GM12878 (cell line): Measurements from ENCODE around the gene COA1. TPM values are rescaled to one million over a fixed set of nuclear protein-coding genes. Genes with fewer than 3 reads are reported as not detected.

ENCODE experiments used
- ASH2L ChIP-seq: fragments of 300-600, 200-600 bp; sonication (generic); IDR thresholded peaks from 2 replicates; pipeline ENCODE4 v1.6.1; 2017; ENCODE audit warnings: low read depth, mild to moderate bottlenecking, borderline replicate concordance
- BHLHE40 ChIP-seq, 2 experiments: fragments of 450-650 bp in 1 of 2; IDR thresholded peaks; 2 replicates each; pipeline ENCODE4 v1.6.1; 2011 to 2017; ENCODE audit warnings: low read depth in 2 of 2, borderline replicate concordance in 1 of 2, improper control_type of control experiment in 1 of 2, low read length in 1 of 2, mild to moderate bottlenecking in 1 of 2
- IKZF1 ChIP-seq: fragments of 450-650 bp; conservative IDR thresholded peaks from 2 replicates; pipeline ENCODE4 v1.6.1; 2017; ENCODE audit warnings: antibody characterized with exemption, mild to moderate bottlenecking
- KAT2A ChIP-seq: conservative IDR thresholded peaks from 2 replicates; pipeline ENCODE4 v1.6.1; 2011; ENCODE audit warnings: low read depth, low read length; ENCODE audit not compliant: control insufficient read depth
- KLF5 ChIP-seq: fragments of 450-650 bp; IDR thresholded peaks from 2 replicates; pipeline ENCODE4 v1.6.1; 2014; ENCODE audit warnings: mild to moderate bottlenecking; ENCODE audit not compliant: partially characterized antibody
- MLLT1 ChIP-seq: fragments of 450-650 bp; IDR thresholded peaks from 2 replicates; pipeline ENCODE4 v1.6.1; 2016; ENCODE audit warnings: mild to moderate bottlenecking
- MXI1 ChIP-seq: fragments of 150-350 bp; IDR thresholded peaks from 2 replicates; pipeline ENCODE4 v1.6.1; 2011; ENCODE audit warnings: low read depth, mild to moderate bottlenecking, inconsistent platforms, low read length, improper control_type of control experiment
- NFXL1 ChIP-seq: fragments of 450-650 bp; IDR thresholded peaks from 2 replicates; pipeline ENCODE4 v1.6.1; 2017; ENCODE audit warnings: antibody characterized with exemption, mild to moderate bottlenecking, borderline replicate concordance
- POLR2AphosphoS5 ChIP-seq: IDR thresholded peaks from 2 replicates; pipeline ENCODE4 v1.6.1; 2011; ENCODE audit warnings: mild to moderate bottlenecking, low read length, inconsistent platforms
- POU2F2 ChIP-seq: IDR thresholded peaks from 3 replicates; pipeline ENCODE4 v1.6.1; 2011; ENCODE audit warnings: low read depth, mild to moderate bottlenecking, low read length, borderline replicate concordance
- PRDM15 ChIP-seq: fragments of 450-650 bp; formaldehyde crosslinking; IDR thresholded peaks from 2 replicates; pipeline ENCODE4 v1.4.0; 2020; ENCODE audit warnings: mild to moderate bottlenecking, moderate library complexity
- RCOR1 ChIP-seq: conservative IDR thresholded peaks from 2 replicates; pipeline ENCODE4 v1.6.1; 2012; ENCODE audit warnings: low read depth, low read length, improper control_type of control experiment
- SIX5 ChIP-seq: IDR thresholded peaks from 2 replicates; pipeline ENCODE4 v1.6.1; 2011; ENCODE audit warnings: mild to moderate bottlenecking, low read depth, low read length, moderate library complexity; ENCODE audit not compliant: severe bottlenecking
- TCF3 ChIP-seq: IDR thresholded peaks from 2 replicates; pipeline ENCODE4 v1.6.1; 2012; ENCODE audit warnings: low read depth, mild to moderate bottlenecking, low read length, borderline replicate concordance; ENCODE audit not compliant: insufficient read depth
- WRNIP1 ChIP-seq: IDR thresholded peaks from 2 replicates; pipeline ENCODE4 v1.6.1; 2011; ENCODE audit warnings: low read depth, low read length, improper control_type of control experiment, borderline replicate concordance
- ZBED1 ChIP-seq: IDR thresholded peaks from 2 replicates; pipeline ENCODE4 v1.6.1; 2016; ENCODE audit warnings: borderline replicate concordance
- ZNF217 ChIP-seq: fragments of 450-650 bp; IDR thresholded peaks from 2 replicates; pipeline ENCODE4 v1.6.1; 2017; ENCODE audit warnings: antibody characterized with exemption, mild to moderate bottlenecking
- polyA plus RNA-seq, 11 experiments: library from polyadenylated mRNA; depleted of rRNA in 4 of 11; unstranded in 6 of 11; stranded (reverse) in 5 of 11; fragments of >200 nt; fragmentation: Nextera tagmentation in 4 of 11; fragmentation: Illumina TruSeq in 1 of 11; extraction: Ambion mirVana in 4 of 11; extraction: Trizol in 1 of 11; gene quantifications; 1 replicate in 1 of 11; 2 replicates in 10 of 11; pipeline versions ENCODE4 v1.2.1 to v1.2.3, GENCODE V29; 2011 to 2016; ENCODE audit warnings: inconsistent platforms in 2 of 11, missing spikeins in 2 of 11, low read depth in 1 of 11
- total RNA-seq, 4 experiments: library from RNA; depleted of rRNA in 3 of 4; stranded (reverse); fragments of >200 nt in 3 of 4; fragmentation: Illumina TruSeq in 1 of 4; extraction: Trizol in 1 of 4; gene quantifications; 2 replicates each; pipeline versions ENCODE4 v1.2.1 to v1.2.3, GENCODE V29; 2013 to 2021
- TF ChIP-seq, protein P1 (sequence below): fragments of 450-650 bp; IDR thresholded peaks from 2 replicates; pipeline ENCODE4 v1.6.1; 2017; ENCODE audit warnings: mild to moderate bottlenecking, low read depth, inconsistent platforms; ENCODE audit not compliant: poor library complexity, severe bottlenecking
- TF ChIP-seq, protein P2 (sequence below): fragments of 150-350 bp; IDR thresholded peaks from 2 replicates; pipeline ENCODE4 v1.6.1; 2016; ENCODE audit warnings: low read depth, low read length

COA1 gene
- total and polyA plus RNA-seq, 10 of the 15 experiments (the other 5 are each of a cell fraction or from before 2014, with no cell fraction given), result 83.1 to 258 (median 111) TPM

GRCh38 chr7:43590862-43591557, 138.3 kb downstream of the COA1 start (continued):
- TF ChIP-seq MXI1, result peak; percentile 64; the same call in 1 of the 2 replicates
- peak; percentile 43 for TF ChIP-seq POLR2AphosphoS5
- peak; percentile 75 to 85 for TF ChIP-seq BHLHE40 (IDR thresholded peaks at IDR 0.05; ENCODE audit: borderline replicate concordance in 1 of 2, low read depth in 2 of 2, low read length in 1 of 2)
- TF ChIP-seq ZBED1, result peak; percentile 95
- TF ChIP-seq MLLT1, result peak; percentile 87
- TF ChIP-seq PRDM15, result no peak
- no peak for TF ChIP-seq RCOR1
- no peak for TF ChIP-seq NFXL1
- no peak for TF ChIP-seq KLF5
- TF ChIP-seq, protein P1, sequence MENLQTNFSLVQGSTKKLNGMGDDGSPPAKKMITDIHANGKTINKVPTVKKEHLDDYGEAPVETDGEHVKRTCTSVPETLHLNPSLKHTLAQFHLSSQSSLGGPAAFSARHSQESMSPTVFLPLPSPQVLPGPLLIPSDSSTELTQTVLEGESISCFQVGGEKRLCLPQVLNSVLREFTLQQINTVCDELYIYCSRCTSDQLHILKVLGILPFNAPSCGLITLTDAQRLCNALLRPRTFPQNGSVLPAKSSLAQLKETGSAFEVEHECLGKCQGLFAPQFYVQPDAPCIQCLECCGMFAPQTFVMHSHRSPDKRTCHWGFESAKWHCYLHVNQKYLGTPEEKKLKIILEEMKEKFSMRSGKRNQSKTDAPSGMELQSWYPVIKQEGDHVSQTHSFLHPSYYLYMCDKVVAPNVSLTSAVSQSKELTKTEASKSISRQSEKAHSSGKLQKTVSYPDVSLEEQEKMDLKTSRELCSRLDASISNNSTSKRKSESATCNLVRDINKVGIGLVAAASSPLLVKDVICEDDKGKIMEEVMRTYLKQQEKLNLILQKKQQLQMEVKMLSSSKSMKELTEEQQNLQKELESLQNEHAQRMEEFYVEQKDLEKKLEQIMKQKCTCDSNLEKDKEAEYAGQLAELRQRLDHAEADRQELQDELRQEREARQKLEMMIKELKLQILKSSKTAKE, result peak; percentile 87
- TF ChIP-seq WRNIP1, result no peak
- TF ChIP-seq, protein P2, sequence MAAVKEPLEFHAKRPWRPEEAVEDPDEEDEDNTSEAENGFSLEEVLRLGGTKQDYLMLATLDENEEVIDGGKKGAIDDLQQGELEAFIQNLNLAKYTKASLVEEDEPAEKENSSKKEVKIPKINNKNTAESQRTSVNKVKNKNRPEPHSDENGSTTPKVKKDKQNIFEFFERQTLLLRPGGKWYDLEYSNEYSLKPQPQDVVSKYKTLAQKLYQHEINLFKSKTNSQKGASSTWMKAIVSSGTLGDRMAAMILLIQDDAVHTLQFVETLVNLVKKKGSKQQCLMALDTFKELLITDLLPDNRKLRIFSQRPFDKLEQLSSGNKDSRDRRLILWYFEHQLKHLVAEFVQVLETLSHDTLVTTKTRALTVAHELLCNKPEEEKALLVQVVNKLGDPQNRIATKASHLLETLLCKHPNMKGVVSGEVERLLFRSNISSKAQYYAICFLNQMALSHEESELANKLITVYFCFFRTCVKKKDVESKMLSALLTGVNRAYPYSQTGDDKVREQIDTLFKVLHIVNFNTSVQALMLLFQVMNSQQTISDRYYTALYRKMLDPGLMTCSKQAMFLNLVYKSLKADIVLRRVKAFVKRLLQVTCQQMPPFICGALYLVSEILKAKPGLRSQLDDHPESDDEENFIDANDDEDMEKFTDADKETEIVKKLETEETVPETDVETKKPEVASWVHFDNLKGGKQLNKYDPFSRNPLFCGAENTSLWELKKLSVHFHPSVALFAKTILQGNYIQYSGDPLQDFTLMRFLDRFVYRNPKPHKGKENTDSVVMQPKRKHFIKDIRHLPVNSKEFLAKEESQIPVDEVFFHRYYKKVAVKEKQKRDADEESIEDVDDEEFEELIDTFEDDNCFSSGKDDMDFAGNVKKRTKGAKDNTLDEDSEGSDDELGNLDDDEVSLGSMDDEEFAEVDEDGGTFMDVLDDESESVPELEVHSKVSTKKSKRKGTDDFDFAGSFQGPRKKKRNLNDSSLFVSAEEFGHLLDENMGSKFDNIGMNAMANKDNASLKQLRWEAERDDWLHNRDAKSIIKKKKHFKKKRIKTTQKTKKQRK, result no peak
- no peak for TF ChIP-seq SIX5
- peak; percentile 97 for TF ChIP-seq POU2F2
- TF ChIP-seq ZNF217, result peak; percentile 60; the same call in 1 of the 2 replicates
- TF ChIP-seq IKZF1, result peak; percentile 91
- no peak for TF ChIP-seq ASH2L
- TF ChIP-seq KAT2A, result no peak
- peak; percentile 89; the same call in 1 of the 2 replicates for TF ChIP-seq TCF3
